GM12891 (cell line): ENCODE data around the gene CNTN5.

Experiments
- POLR2A ChIP-seq: IDR thresholded peaks from 2 replicates; pipeline ENCODE4 v1.6.1; 2011; ENCODE audit warnings: low read depth, low read length, control low read depth
- POLR2AphosphoS5 ChIP-seq: IDR thresholded peaks from 2 replicates; pipeline ENCODE4 v1.6.1; 2011; ENCODE audit warnings: low read depth, low read length, control low read depth
- TAF1 ChIP-seq: IDR thresholded peaks from 2 replicates; pipeline ENCODE4 v1.6.1; 2011; ENCODE audit warnings: low read depth, low read length, control low read depth

GRCh38 chr11:99708928-99709672 lies 688.4 kb downstream of the CNTN5 start:
- no peak for TF ChIP-seq POLR2A
- no peak for TF ChIP-seq POLR2AphosphoS5
- TF ChIP-seq TAF1 = no peak
